CD4-positive, alpha-beta T cell (primary cell): ENCODE measurements around the gene RTKN2. TPM values are rescaled to one million over a fixed set of nuclear protein-coding genes. Genes with fewer than 3 reads are reported as not detected.
A peak's percentile ranks its signal among the peaks of the same experiment; 100 is the strongest.

Experiments
- ATAC-seq: fragments of 200-7000 bp; cut with Tn5 transposase; one replicate; pipeline ENCODE4 v1.10.0; 2022; ENCODE audit warnings: mild to moderate bottlenecking; ENCODE audit not compliant: poor library complexity
- CTCF ChIA-PET: fragments of 350-600 bp; sonication (Branson Sonifier 250); formaldehyde crosslinking; loops from one replicate; lab custom pipeline; 2021; ENCODE audit warnings: antibody characterized with exemption, inconsistent platforms; lab: Charles Lee
- POLR2A ChIA-PET: fragments of 350-600 bp; sonication (Branson Sonifier 250); formaldehyde crosslinking; loops from one replicate; lab custom pipeline; 2021; ENCODE audit warnings: antibody characterized with exemption, inconsistent platforms; lab: Charles Lee
- DNase-seq, 14 experiments: peaks; one replicate each; pipeline ENCODE4 v3.0.0-alpha.2; 2013 to 2020; ENCODE audit warnings: mixed read lengths in 2 of 14
- H3K27ac ChIP-seq, 2 donors: one replicate each; pipeline versions ENCODE4 v1.5.1 to v1.7.0; 2013; ENCODE audit warnings: low read length in 2 of 2, low read depth in 1 of 2, mild to moderate bottlenecking in 1 of 2
- H3K27me3 ChIP-seq, 2 experiments: 1 replicate in 1 of 2; 2 replicates in 1 of 2; pipeline versions ENCODE4 v1.6.1 to v1.7.0; 2013; ENCODE audit warnings: low read length in 2 of 2, control low read depth in 1 of 2, mild to moderate bottlenecking in 1 of 2, moderate library complexity in 1 of 2; ENCODE audit not compliant: insufficient read depth in 2 of 2, control insufficient read depth in 1 of 2
- H3K36me3 ChIP-seq: one replicate; pipeline ENCODE4 v1.6.1; 2013; ENCODE audit warnings: low read length, control low read depth; ENCODE audit not compliant: insufficient read depth
- H3K4me1 ChIP-seq: one replicate; pipeline ENCODE4 v1.6.1; 2013; ENCODE audit warnings: low read length, control low read depth; ENCODE audit not compliant: insufficient read depth
- H3K4me3 ChIP-seq: one replicate; pipeline ENCODE4 v1.5.1; 2013; ENCODE audit warnings: mild to moderate bottlenecking, low read length, moderate library complexity
- H3K9me3 ChIP-seq, 2 experiments: 1 replicate in 1 of 2; 2 replicates in 1 of 2; pipeline versions ENCODE4 v1.6.1 to v1.7.0; 2013; ENCODE audit warnings: low read length in 2 of 2, mild to moderate bottlenecking in 2 of 2, control low read depth in 1 of 2, moderate library complexity in 1 of 2; ENCODE audit not compliant: control insufficient read depth in 1 of 2, insufficient read depth in 1 of 2
- H3K27ac Mint-ChIP-seq: one replicate; pipeline ENCODE4 v1.8.0; 2020; ENCODE audit warnings: mixed read lengths
- H3K27me3 Mint-ChIP-seq: one replicate; pipeline ENCODE4 v1.8.0; 2021; ENCODE audit warnings: mixed read lengths
- H3K36me3 Mint-ChIP-seq: one replicate; pipeline ENCODE4 v1.8.0; 2021; ENCODE audit warnings: low read depth, mixed read lengths
- H3K4me1 Mint-ChIP-seq: one replicate; pipeline ENCODE4 v1.8.0; 2021; ENCODE audit warnings: low read depth, mixed read lengths
- H3K4me3 Mint-ChIP-seq: one replicate; pipeline ENCODE4 v1.8.0; 2020; ENCODE audit warnings: mild to moderate bottlenecking, mixed read lengths
- H3K9me3 Mint-ChIP-seq: one replicate; pipeline ENCODE4 v1.8.0; 2020; ENCODE audit warnings: mixed read lengths
- intact Hi-C, 2 experiments: fragments of 100-400 bp; cut with DNase I in 1 of 2; cut with micrococcal nuclease in 1 of 2; formaldehyde crosslinking; loops; one replicate each; pipeline versions ENCODE4 v1.15.1 to v1.9.0; 2023 to 2025; cut with DNase I, micrococcal nuclease
- total RNA-seq, 174 experiments: library from RNA in 2 of 174; stranded (reverse) in 2 of 174; gene quantifications; one replicate each; pipeline ENCODE4 v1.2.3 and lab custom pipeline; 2021 to 2026
- TF ChIP-seq, protein P1 (sequence below): fragments of 200-600 bp; IDR thresholded peaks from one replicate; pipeline ENCODE4 v1.8.0; 2022; ENCODE audit warnings: antibody characterized with exemption, mild to moderate bottlenecking

Gene RTKN2
- total RNA-seq, 2 experiments from 2014 or later: 3.7 to 3.9 TPM

- Mint-ChIP-seq H3K4me1 (no peaks in the 10 kb centered on the region), H3K36me3 (no peaks in the 10 kb centered on the region), H3K27me3 (no peaks in the 10 kb centered on the region), H3K9me3 (no peaks in the 10 kb centered on the region), H3K27ac (no peak overlapping the region), H3K4me3 (no peak overlapping the region)
- intact Hi-C loops: no loop called here
- Histone ChIP-seq H3K9me3 (no peaks in the 10 kb centered on the region), H3K27me3 (no peaks in the 10 kb centered on the region), H3K4me3 (no peak overlapping the region), H3K27ac (no peak overlapping the region), H3K36me3 (no peaks in the 10 kb centered on the region), H3K4me1 (no peaks in the 10 kb centered on the region)
- TF ChIP-seq, protein P1, sequence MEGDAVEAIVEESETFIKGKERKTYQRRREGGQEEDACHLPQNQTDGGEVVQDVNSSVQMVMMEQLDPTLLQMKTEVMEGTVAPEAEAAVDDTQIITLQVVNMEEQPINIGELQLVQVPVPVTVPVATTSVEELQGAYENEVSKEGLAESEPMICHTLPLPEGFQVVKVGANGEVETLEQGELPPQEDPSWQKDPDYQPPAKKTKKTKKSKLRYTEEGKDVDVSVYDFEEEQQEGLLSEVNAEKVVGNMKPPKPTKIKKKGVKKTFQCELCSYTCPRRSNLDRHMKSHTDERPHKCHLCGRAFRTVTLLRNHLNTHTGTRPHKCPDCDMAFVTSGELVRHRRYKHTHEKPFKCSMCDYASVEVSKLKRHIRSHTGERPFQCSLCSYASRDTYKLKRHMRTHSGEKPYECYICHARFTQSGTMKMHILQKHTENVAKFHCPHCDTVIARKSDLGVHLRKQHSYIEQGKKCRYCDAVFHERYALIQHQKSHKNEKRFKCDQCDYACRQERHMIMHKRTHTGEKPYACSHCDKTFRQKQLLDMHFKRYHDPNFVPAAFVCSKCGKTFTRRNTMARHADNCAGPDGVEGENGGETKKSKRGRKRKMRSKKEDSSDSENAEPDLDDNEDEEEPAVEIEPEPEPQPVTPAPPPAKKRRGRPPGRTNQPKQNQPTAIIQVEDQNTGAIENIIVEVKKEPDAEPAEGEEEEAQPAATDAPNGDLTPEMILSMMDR: no peak
- POLR2A ChIA-PET: no interaction called here
- CTCF ChIA-PET: interaction anchor here (1.3 kb wide), 1 partner anchor 11 kb away, joined by 4 read pairs; no protein-coding TSS in a partner anchor
- DNase-seq: no peak
- ATAC-seq: no peak
Observed at GRCh38 chr10:62253704-62254103, 14.9 kb downstream of the RTKN2 start.

GRCh38 chr10:62252051-62252450 is 16.6 kb downstream of the RTKN2 start:
- ChIA-PET POLR2A (no interaction called here), CTCF (interaction anchor here (1.0 to 1.1 kb wide), 2 partner anchors 212 to 214 kb away, joined by 3 to 5 read pairs; no protein-coding TSS in a partner anchor)
- Histone ChIP-seq H3K4me3 (no peak overlapping the region), H3K27me3 (no peaks in the 10 kb centered on the region), H3K36me3 (no peaks in the 10 kb centered on the region), H3K4me1 (no peaks in the 10 kb centered on the region), H3K9me3 (no peaks in the 10 kb centered on the region), H3K27ac (no peak overlapping the region)
- Mint-ChIP-seq H3K27ac (no peak overlapping the region), H3K4me3 (no peak overlapping the region), H3K9me3 (no peaks in the 10 kb centered on the region), H3K4me1 (no peaks in the 10 kb centered on the region), H3K27me3 (no peaks in the 10 kb centered on the region), H3K36me3 (no peaks in the 10 kb centered on the region)
- intact Hi-C loops: no loop called here
- DNase-seq (no peak), ATAC-seq (no peak)
- TF ChIP-seq, protein P1: no peak

DNA sequence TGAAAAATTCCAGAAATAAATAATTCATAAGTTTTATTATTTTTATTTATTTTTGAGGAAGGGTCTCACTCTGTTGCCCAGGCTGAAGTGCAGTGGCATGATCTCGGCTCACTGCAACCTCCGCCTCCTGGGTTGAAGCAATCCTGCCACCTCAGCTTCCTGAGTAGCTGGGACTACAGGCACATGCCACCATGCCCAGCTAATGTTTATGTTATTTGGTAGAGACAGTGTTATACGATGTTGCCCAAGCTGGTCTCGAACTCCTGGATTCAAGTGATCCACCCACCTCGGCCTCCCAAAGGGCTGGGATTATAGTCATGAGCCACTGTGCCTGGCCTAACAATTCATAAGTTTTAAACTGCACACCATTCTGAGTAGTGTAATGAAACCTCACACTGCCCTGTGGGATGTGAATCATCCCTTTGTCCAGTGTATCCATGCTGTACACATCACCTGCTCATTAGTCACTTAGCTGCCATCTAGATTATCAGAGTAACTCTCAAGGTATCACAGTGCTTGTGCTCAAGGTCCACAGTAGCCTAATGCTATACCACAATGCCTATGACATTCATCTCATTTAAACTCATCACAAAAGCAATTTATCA is 17.9 kb downstream of the RTKN2 start:
- intact Hi-C loops: no loop called here
- ATAC-seq: no peak
- H3K4me3 ChIP-seq: no peak overlapping the region
- Mint-ChIP-seq H3K9me3 (no peaks in the 10 kb centered on the region), H3K36me3 (no peaks in the 10 kb centered on the region), H3K27ac (no peak overlapping the region), H3K4me1 (no peaks in the 10 kb centered on the region), H3K4me3 (no peak overlapping the region), H3K27me3 (no peaks in the 10 kb centered on the region)
- no peaks in the 10 kb centered on the region for H3K36me3 ChIP-seq
- DNase-seq: peak in 1 of 14 experiments; percentile 21
- H3K9me3 ChIP-seq: no peaks in the 10 kb centered on the region
- no peaks in the 10 kb centered on the region for H3K27me3 ChIP-seq
- no peak overlapping the region for H3K27ac ChIP-seq
- CTCF ChIA-PET: no interaction called here
- POLR2A ChIA-PET: no interaction called here
- no peaks in the 10 kb centered on the region for H3K4me1 ChIP-seq
- TF ChIP-seq, protein P1: no peak
